Adipocyte (in vitro differentiated cells): Measurements from ENCODE around the gene TUBA1A.

ENCODE experiments used
- DNase-seq: peaks from one replicate; pipeline ENCODE4 v3.0.0-alpha.2; 2015; ENCODE audit warnings: low read depth
- H3K27me3 ChIP-seq: replicated peaks from 2 replicates; pipeline ENCODE4 v1.7.0; 2013; ENCODE audit warnings: mild to moderate bottlenecking, low read length, moderate library complexity; ENCODE audit not compliant: control insufficient read depth, insufficient read depth
- H3K36me3 ChIP-seq: 2 replicates; pipeline ENCODE4 v1.7.0; 2013; ENCODE audit warnings: low read length, mild to moderate bottlenecking, moderate library complexity; ENCODE audit not compliant: control insufficient read depth, insufficient read depth, severe bottlenecking
- H3K4me1 ChIP-seq: 2 replicates; pipeline ENCODE4 v1.7.0; 2013; ENCODE audit warnings: mild to moderate bottlenecking, low read length, moderate library complexity; ENCODE audit not compliant: control insufficient read depth, insufficient read depth
- H3K4me3 ChIP-seq: 2 replicates; pipeline ENCODE4 v1.7.0; 2013; ENCODE audit warnings: mild to moderate bottlenecking, low read length, moderate library complexity
- H3K9ac ChIP-seq: 2 replicates; pipeline ENCODE4 v1.7.0; 2013; ENCODE audit warnings: mild to moderate bottlenecking, low read length, moderate library complexity
- H3K9me3 ChIP-seq: 2 replicates; pipeline ENCODE4 v1.7.0; 2013; ENCODE audit warnings: mild to moderate bottlenecking, low read length, moderate library complexity; ENCODE audit not compliant: control insufficient read depth

Gene TUBA1A

DNA sequence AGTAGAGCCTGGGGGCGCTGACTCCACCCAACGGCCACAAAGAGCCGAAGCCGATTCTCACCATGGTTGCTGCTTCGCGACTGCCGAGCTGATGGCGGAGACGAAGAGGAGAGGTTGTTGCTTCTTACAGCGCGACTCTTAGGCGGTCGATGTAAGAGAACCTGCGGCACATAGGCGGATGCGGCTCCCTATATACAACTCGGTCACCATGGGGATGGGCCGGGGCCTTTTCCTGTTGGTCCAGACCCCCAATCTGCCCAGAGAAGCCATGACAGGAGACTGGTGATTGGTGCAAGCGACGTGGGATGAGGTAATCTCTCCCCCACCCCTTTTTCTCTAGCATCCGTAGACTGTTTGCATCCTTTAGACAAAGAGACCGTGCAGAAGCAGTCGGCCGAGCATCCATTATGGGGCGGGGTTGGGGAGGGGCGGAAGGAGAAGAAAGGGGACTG, at the start of gene TUBA1A:
Gene TUBA1A, minus strand, starts transcription at position 165 of the 452 bp plus-strand sequence. Its CDS starts 101 bp downstream, at position 64.
- H3K4me3 ChIP-seq: peak within 1 kb of the TSS; percentile 90
- DNase-seq: peak; percentile 99
- peaks cover 21% of the 10 kb centered on the region for H3K36me3 ChIP-seq
- no peaks in the 10 kb centered on the region for H3K9me3 ChIP-seq
- peak within 1 kb of the TSS; percentile 94 for H3K9ac ChIP-seq
- no peaks in the 10 kb centered on the region for H3K27me3 ChIP-seq
- H3K4me1 ChIP-seq: peaks cover 16% of the 10 kb centered on the region

DNA sequence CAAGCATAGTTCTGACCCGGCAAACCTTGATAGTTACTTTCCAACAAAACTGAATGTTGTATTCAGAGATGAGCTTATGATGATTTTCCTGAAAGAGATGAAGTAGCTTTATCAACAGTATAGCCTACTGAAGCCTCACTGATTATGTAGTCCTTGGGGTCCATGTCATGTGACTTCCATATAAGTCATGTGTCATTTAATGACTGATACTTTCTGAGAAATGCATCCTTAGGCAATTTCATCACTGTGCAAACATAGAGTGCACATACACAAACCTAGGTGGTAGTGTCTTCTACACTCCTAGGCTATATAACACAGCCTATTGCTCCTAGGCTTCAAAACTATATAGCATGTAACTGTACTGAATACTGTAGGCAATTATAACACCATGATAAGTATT, 47.5 kb upstream of the TUBA1A start:
- Histone ChIP-seq H3K36me3 (no peaks in the 10 kb centered on the region), H3K4me1 (peaks cover 16% of the 10 kb centered on the region), H3K9me3 (no peaks in the 10 kb centered on the region), H3K9ac (peak overlapping the region; percentile 94), H3K27me3 (no peaks in the 10 kb centered on the region), H3K4me3 (no peak overlapping the region)
- no peak for DNase-seq

DNA sequence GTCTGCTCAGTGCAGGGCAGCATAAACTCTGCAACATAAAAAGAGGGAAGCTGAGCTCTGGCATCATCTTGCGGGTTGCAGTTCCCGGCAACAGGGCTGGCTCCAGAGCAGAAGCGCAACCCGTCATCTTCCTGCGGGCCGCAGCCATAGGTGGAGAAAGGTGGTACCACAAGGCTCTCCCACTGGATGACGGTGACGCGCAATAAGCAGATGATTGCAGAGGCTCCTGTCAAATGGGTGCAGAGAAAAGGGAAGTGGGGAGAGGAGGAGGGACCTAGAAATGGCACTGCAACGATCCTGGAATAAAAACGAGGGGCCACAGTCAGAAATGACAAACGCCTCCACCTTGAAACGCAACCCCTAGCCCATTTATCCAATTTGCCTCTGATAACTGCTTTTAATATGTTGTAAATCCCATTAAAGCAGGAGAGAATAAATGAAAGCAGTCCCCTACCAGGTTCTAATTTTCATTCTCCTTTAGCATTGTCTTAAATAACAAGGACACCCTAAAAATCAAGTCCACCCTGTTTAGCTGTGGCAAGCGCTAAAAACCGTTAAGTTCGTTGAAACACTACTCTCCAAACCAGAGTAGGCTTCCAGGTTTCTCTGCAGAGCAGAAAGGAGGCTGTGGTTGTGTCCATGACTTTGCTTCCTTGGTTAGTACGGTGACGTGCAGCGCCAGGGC, 45.1 kb upstream of the TUBA1A start:
- no peaks in the 10 kb centered on the region for H3K27me3 ChIP-seq
- no peaks in the 10 kb centered on the region for H3K9me3 ChIP-seq
- H3K9ac ChIP-seq: peak overlapping the region; percentile 94
- peaks cover 16% of the 10 kb centered on the region for H3K4me1 ChIP-seq
- no peak for DNase-seq
- no peaks in the 10 kb centered on the region for H3K36me3 ChIP-seq
- peak overlapping the region; percentile 81 for H3K4me3 ChIP-seq

DNA sequence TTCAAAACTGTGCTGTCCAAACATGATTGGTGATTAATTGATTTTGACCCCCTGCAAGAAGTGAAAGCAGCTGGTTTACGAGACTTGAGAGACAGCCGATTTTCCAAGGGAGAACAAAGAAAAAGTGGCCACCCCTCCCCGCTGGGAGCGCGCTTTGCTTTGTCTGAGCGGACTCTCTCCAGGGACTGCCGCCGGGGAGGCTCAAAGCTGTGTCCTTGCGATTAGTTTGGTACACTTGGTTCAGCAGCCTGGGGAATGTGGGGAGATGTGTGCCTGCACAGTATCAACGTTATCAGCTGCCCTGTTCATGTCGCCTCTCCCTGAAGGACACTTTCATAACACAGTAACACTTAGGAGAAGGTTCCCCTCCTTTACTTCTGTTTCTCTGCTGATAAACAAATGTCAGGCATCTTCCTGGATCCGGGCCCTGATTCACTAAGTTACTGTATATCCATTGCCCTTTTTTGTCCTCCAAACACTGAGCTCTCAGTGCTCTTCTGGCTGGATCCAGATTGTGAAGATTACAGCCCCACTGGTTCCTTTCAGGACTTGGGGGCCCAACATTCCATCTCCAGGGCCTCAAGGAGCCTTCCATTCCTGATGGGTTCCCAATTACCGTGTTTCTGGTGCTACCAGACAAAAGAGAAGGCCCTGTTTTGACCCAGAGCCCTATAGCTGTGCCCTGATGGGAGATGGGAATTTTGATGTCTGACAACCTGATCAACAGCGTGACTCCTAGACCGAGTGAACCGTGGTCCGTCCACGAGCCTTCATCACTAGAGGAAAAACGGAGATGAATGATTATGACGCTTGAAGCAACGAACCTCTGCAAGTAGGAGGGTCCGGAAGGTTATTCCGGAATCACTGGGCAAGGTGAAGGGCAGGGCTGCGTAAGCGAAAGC, 44.3 kb upstream of the TUBA1A start:
- Histone ChIP-seq H3K36me3 (no peaks in the 10 kb centered on the region), H3K27me3 (no peaks in the 10 kb centered on the region), H3K4me1 (peaks cover 16% of the 10 kb centered on the region), H3K9ac (peak overlapping the region; percentile 61), H3K4me3 (peak overlapping the region; percentile 36), H3K9me3 (no peaks in the 10 kb centered on the region)
- DNase-seq: peak; percentile 65

DNA sequence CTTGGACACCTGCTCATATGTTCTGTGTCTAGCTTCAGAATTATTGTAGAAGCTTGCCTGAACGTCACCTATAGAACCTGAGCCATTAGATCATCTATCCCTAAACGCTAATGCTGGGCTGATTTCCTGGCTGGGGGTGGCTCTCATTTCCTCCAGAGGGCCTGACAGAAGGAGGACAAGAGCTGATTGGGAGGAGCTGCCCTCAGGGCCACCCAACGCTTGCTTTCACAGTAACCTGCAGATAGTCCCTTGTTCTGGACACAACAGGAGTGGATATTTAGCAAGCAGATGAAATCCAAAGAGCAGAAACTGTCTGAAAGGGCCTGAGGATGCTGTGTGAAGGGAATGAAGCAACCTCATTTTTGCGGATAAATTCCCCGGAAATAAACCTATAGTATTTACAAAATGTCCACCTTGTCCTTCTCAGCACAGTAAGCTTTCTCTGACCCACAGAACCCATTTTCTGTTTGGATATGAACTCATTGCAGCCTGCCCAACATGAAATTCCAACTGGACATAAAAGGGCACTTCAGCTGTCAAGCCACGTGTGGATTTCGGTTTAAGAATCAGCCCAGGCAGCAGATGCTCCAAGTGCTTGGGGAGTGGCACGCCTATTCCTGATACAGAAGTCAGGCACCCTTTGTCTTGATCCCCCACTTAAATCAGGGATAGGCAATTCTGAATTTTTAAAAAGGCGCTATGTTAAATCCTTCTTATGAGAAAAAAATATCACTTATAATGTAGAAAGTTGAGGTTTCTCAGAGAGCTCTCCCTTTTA, 43.2 kb upstream of the TUBA1A start:
- no peak for DNase-seq
- Histone ChIP-seq H3K4me1 (peaks cover 16% of the 10 kb centered on the region), H3K36me3 (no peaks in the 10 kb centered on the region), H3K27me3 (no peaks in the 10 kb centered on the region), H3K9ac (peak overlapping the region; percentile 61), H3K9me3 (no peaks in the 10 kb centered on the region), H3K4me3 (no peak overlapping the region)

DNA sequence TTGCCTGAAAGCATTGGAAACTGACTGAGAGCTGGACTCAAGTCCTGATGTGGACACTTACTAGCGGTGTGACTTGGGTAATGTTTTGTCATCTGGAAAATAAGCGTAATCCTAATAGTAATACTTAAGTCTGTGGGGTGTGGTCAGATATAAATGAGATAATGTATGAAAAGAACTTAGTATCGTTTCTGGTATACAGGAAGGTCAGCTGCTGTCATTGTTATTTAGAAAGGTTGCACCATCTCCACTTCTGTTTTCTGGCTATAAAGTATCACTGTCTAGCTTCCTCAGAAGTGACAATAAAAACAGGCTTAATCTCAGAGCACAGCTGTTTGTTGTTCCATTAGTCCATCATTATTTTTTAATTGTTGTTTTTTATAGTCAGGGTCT, 41.9 kb upstream of the TUBA1A start:
- peaks cover 16% of the 10 kb centered on the region for H3K4me1 ChIP-seq

DNA sequence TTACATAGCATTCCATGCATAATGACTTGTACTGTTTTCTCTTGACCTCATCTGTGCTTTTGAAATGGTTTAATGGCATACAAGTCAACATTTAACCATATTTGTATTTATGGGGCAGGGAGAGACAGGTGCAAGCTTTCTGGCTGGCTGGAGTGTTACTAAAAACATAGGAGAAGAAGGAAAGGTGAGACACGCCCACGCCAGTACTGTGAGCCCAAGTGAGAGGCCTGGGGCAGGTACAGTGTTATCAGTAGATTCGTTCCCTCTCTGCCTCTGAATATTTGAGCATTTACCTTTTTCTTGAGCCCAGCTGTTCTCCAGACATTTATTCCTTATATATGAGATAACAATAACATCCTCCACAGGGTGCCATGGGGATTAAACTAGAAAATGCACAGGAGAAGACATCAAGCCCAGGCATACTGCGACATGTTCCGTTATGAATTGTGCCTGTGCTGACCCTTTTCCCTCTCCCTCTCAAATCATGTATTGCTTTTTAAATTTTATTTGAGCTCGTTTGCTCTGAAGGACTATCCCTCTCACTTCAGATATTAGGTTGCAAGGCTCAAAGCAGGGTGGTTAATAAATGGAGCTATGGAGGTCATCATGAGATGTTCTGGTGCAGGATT, 41.4 kb upstream of the TUBA1A start:
- no peaks in the 10 kb centered on the region for H3K36me3 ChIP-seq
- DNase-seq: no peak
- H3K9me3 ChIP-seq: no peaks in the 10 kb centered on the region
- H3K4me3 ChIP-seq: no peak overlapping the region
- peaks cover 16% of the 10 kb centered on the region for H3K4me1 ChIP-seq
- no peaks in the 10 kb centered on the region for H3K27me3 ChIP-seq
- H3K9ac ChIP-seq: no peak overlapping the region

More for the DNA sequence above, 41.9 kb upstream of the TUBA1A start:
- DNase-seq: no peak
- no peaks in the 10 kb centered on the region for H3K27me3 ChIP-seq
- H3K9me3 ChIP-seq: no peaks in the 10 kb centered on the region
- H3K4me3 ChIP-seq: no peak overlapping the region
- no peak overlapping the region for H3K9ac ChIP-seq
- no peaks in the 10 kb centered on the region for H3K36me3 ChIP-seq

DNA sequence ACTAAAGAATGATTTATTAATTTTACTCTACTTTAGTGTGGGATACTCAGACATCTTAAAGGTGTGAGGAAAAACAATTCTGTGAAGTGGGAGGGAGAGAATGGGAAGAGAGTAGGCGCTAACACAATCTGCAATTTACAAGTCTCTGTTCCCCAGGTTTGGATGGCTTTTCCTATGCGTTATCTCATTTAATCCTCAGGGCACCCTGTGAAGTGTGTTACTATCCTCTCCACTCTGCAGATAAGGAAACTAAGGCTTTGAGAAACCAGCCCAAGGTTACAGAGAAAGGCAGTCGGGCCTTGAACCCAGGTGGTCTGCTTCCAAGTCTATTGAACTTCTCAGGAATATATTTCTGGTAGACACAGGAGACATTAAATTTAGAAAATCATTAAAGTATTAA, 39.8 kb upstream of the TUBA1A start:
- H3K9me3 ChIP-seq: no peaks in the 10 kb centered on the region
- H3K4me3 ChIP-seq: no peak overlapping the region
- H3K4me1 ChIP-seq: peaks cover 12% of the 10 kb centered on the region
- H3K27me3 ChIP-seq: no peaks in the 10 kb centered on the region
- no peak for DNase-seq
- no peak overlapping the region for H3K9ac ChIP-seq
- no peaks in the 10 kb centered on the region for H3K36me3 ChIP-seq

DNA sequence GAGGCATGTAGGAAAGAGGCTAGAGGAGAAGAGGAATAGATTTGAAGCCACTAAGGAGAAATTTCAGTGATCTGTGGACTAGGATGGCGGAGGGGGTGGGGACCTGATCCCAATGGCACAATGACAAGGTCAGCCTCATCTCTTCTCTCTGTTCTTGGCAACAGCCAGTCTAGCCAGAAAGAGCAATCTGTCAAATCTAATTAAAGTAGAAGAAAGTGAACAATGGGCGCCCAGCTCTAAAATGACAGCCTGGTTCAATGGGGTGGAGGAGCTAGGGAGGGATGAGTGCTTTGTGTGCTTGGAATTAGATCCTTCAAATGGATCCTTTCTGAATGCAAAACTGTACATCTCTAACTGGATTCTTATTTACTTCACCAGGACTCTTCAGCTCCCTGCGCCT, 38.8 kb upstream of the TUBA1A start:
- no peak for DNase-seq
- H3K4me1 ChIP-seq: peaks cover 9% of the 10 kb centered on the region
- no peaks in the 10 kb centered on the region for H3K9me3 ChIP-seq
- no peaks in the 10 kb centered on the region for H3K36me3 ChIP-seq
- H3K27me3 ChIP-seq: no peaks in the 10 kb centered on the region
- no peak overlapping the region for H3K4me3 ChIP-seq
- no peak overlapping the region for H3K9ac ChIP-seq

DNA sequence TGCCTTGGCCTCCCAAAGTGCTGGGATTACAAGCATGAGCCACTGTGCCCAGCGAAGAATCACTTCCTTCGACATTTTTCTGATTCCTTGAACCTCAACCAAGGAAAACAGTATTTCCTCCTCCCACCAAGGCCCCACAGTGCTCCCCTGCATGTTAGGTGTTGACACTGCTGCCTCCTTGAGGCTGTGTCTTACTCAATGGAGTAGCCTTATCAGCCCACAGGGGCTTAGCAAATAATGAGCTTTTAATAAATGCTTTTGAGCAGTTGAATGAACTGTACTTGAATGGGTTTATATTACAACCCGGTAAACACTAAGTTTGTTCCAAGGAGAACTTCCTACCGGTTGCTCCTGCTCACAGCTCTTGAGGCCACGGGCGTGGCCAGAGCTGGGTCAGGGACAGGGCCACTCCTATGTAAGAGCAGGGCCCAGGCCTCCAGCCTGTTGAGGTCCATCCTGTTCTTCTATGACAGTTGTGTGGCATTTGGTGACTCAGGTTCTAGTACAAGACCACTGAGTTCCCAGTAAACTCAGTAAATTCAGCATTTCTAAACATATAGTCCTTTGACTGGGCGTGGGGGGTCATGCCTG, 36.8 kb upstream of the TUBA1A start:
- no peaks in the 10 kb centered on the region for H3K27me3 ChIP-seq
- no peak overlapping the region for H3K4me3 ChIP-seq
- peaks cover 8% of the 10 kb centered on the region for H3K4me1 ChIP-seq
- no peaks in the 10 kb centered on the region for H3K36me3 ChIP-seq
- no peak for DNase-seq
- H3K9ac ChIP-seq: no peak overlapping the region
- no peaks in the 10 kb centered on the region for H3K9me3 ChIP-seq
